Thyroid gland (tissue), 4 donors: Measurements from ENCODE around the gene SPSB4.

ENCODE experiments used
- POLR2A ChIP-seq, 2 donors: fragments of 450-650 bp; IDR thresholded peaks; one replicate each; pipeline ENCODE4 v1.6.1; 2017; ENCODE audit warnings: antibody characterized with exemption in 2 of 2, mild to moderate bottlenecking in 2 of 2, moderate library complexity in 1 of 2
- TF ChIP-seq, protein P1 (sequence below), 6 experiments: fragments of 200-600 bp in 3 of 6; fragments of 450-650 bp in 3 of 6; sonication (generic) in 3 of 6; IDR thresholded peaks; one replicate each; pipeline ENCODE4 v1.5.1; 2016 to 2019; ENCODE audit warnings: antibody characterized with exemption in 6 of 6, mild to moderate bottlenecking in 2 of 6, inconsistent platforms in 1 of 6, moderate library complexity in 1 of 6

DNA sequence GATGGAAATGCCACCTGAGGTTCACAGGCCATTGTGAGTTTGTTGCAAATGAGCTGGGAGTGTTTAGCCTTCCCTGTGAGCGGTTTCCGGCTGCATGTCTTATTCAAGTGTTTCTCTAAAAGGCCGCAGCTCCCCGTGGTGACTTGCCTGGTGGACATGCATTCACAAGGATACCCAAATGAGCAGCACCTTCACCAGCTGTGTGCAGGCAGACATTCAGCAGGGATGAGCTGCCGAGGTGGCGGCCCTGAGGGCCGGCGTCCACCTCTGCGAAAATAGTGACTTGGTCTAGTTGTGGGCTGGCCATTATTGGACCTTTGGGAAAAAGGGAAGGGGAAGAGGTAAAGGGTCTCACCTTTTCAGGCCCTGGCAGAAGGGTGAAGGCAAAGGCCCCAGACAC is 23.4 kb downstream of the SPSB4 start:
- TF ChIP-seq POLR2A (IDR thresholded peaks at IDR 0.05): no peak
- TF ChIP-seq, protein P1, sequence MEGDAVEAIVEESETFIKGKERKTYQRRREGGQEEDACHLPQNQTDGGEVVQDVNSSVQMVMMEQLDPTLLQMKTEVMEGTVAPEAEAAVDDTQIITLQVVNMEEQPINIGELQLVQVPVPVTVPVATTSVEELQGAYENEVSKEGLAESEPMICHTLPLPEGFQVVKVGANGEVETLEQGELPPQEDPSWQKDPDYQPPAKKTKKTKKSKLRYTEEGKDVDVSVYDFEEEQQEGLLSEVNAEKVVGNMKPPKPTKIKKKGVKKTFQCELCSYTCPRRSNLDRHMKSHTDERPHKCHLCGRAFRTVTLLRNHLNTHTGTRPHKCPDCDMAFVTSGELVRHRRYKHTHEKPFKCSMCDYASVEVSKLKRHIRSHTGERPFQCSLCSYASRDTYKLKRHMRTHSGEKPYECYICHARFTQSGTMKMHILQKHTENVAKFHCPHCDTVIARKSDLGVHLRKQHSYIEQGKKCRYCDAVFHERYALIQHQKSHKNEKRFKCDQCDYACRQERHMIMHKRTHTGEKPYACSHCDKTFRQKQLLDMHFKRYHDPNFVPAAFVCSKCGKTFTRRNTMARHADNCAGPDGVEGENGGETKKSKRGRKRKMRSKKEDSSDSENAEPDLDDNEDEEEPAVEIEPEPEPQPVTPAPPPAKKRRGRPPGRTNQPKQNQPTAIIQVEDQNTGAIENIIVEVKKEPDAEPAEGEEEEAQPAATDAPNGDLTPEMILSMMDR (IDR thresholded peaks at IDR 0.05): no peak
